ENCODE measurements around the gene TP53I11.

TP53I11 gene

GRCh38 chr11:44904261-44905020 is 46.2 kb downstream of the TP53I11 start:
- no peak overlapping the region for H3K4me3 Mint-ChIP-seq
- H3K27me3 Mint-ChIP-seq = no peaks in the 10 kb centered on the region
- no peak for ATAC-seq (replicated peaks)
- peaks cover 7% of the 10 kb centered on the region for H3K36me3 Mint-ChIP-seq (ENCODE audit: insufficient read depth)
- H3K27ac Mint-ChIP-seq = no peak overlapping the region
- no peak for DNase-seq
- no peaks in the 10 kb centered on the region for H3K4me1 Mint-ChIP-seq (ENCODE audit: low read depth in 2 of 2)
- H3K9me3 Mint-ChIP-seq = no peaks in the 10 kb centered on the region

- H3K27me3 Mint-ChIP-seq = no peaks in the 10 kb centered on the region
- H3K36me3 Mint-ChIP-seq (ENCODE audit: insufficient read depth) = peaks cover 7% of the 10 kb centered on the region
- peak overlapping the region in 1 of 2 donors; percentile 61 for H3K27ac Mint-ChIP-seq
- H3K4me1 Mint-ChIP-seq (ENCODE audit: low read depth in 2 of 2) = no peaks in the 10 kb centered on the region
- no peak overlapping the region for H3K4me3 Mint-ChIP-seq
- H3K9me3 Mint-ChIP-seq = no peaks in the 10 kb centered on the region
- no peak for ATAC-seq (replicated peaks)
- DNase-seq = no peak
Observed at GRCh38 chr11:44903518-44903917, 47.2 kb downstream of the TP53I11 start.

DNA sequence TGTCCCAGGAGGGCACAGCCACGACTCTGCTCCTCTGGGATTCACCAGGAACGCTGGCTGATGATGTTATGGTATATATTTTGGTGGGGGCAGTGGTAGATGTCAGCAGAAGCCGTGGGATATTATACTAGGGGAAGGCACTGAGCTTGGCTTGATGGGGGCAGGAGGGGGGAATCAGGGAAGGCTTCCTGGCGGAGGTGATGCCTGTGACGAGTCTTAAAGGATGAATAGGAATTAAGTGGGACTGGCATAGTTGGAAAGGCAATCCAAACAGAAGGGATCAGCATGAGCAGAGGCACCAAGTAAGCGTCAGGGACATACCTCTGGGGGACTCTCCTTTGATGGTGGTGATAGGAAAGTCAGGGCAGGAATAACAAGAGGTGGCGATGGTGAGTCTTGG is 47.6 kb downstream of the TP53I11 start:
- Mint-ChIP-seq H3K9me3 (no peaks in the 10 kb centered on the region), H3K4me1 (ENCODE audit: low read depth in 2 of 2) (no peaks in the 10 kb centered on the region), H3K27ac (peak overlapping the region; percentile 26 to 61), H3K36me3 (ENCODE audit: insufficient read depth) (peaks cover 7% of the 10 kb centered on the region), H3K27me3 (no peaks in the 10 kb centered on the region), H3K4me3 (no peak overlapping the region)
- no peak for ATAC-seq (replicated peaks)
- no peak for DNase-seq

- ATAC-seq (replicated peaks) (no peak), DNase-seq (no peak)
- Mint-ChIP-seq H3K27ac (peak overlapping the region in 1 of 2 donors; percentile 26), H3K27me3 (no peaks in the 10 kb centered on the region), H3K9me3 (no peaks in the 10 kb centered on the region), H3K4me3 (no peak overlapping the region), H3K4me1 (ENCODE audit: low read depth in 2 of 2) (no peaks in the 10 kb centered on the region), H3K36me3 (ENCODE audit: insufficient read depth) (peaks cover 4% of the 10 kb centered on the region)
Observed at GRCh38 chr11:44901786-44902185, 48.9 kb downstream of the TP53I11 start.

GRCh38 chr11:44901120-44901633 is 49.5 kb downstream of the TP53I11 start:
- peak overlapping the region in 1 of 2 donors; percentile 55 for H3K27ac Mint-ChIP-seq
- no peaks in the 10 kb centered on the region for H3K27me3 Mint-ChIP-seq
- no peaks in the 10 kb centered on the region for H3K4me1 Mint-ChIP-seq (ENCODE audit: low read depth in 2 of 2)
- ATAC-seq (replicated peaks) = no peak
- DNase-seq = no peak
- H3K4me3 Mint-ChIP-seq = no peak overlapping the region
- H3K9me3 Mint-ChIP-seq = no peaks in the 10 kb centered on the region
- H3K36me3 Mint-ChIP-seq (ENCODE audit: insufficient read depth) = peaks cover 4% of the 10 kb centered on the region

GRCh38 chr11:44899959-44900358 is 50.7 kb downstream of the TP53I11 start:
- Mint-ChIP-seq H3K4me3 (no peak overlapping the region), H3K27ac (no peak overlapping the region), H3K36me3 (ENCODE audit: insufficient read depth) (peaks cover 4% of the 10 kb centered on the region), H3K4me1 (ENCODE audit: low read depth in 2 of 2) (no peaks in the 10 kb centered on the region), H3K9me3 (no peaks in the 10 kb centered on the region), H3K27me3 (no peaks in the 10 kb centered on the region)
- ATAC-seq (replicated peaks) (no peak), DNase-seq (peak in 1 of 3 experiments; percentile 20)

DNA sequence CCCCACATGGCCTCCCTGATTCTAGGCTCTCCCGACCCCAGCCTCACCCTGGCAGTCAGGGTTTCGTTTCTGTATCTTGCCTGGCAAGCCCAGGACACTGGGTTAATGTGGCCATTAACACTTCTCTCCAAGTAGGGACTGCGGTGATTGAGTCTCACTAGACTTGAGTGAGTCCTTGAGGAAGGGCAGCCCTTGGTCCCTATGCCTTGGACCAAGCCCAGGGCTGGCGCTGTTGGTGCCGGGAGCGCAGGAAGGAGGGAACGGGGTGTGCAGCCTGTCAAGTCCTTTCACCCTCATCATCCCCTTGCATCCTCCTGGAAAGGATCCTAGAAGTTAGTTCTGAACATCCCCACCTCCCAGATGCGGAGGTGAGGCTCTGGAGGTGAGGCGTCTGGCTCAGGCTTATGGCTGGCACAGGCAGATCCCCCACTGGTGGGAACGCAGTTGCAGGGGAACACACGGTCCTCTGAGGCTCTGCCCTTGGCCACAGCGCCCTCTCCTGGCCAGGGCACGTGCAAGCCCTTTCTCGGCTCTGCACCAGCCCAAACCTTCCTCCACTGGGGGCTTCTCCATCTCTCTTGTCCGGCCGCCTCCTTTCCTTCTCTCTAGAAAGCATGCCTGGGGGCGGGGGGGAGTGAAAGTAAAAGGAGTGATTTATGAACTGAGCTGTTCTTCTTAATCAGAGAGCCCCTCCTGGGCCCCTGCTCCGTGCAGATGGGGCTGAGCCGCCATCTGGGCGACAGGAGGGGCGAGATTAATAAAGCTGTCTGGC is 56.7 kb downstream of the TP53I11 start:
- Mint-ChIP-seq H3K36me3 (ENCODE audit: insufficient read depth) (no peaks in the 10 kb centered on the region), H3K27me3 (no peaks in the 10 kb centered on the region), H3K27ac (no peak overlapping the region), H3K9me3 (no peaks in the 10 kb centered on the region), H3K4me3 (no peak overlapping the region), H3K4me1 (ENCODE audit: low read depth in 2 of 2) (peaks cover 3 to 15% of the 10 kb centered on the region in 2 donors)
- DNase-seq (peak; percentile 58 to 60 (median 58)), ATAC-seq (replicated peaks) (peak; percentile 94)

GRCh38 chr11:44893308-44893822 is 57.3 kb downstream of the TP53I11 start:
- Mint-ChIP-seq H3K27ac (no peak overlapping the region), H3K4me3 (no peak overlapping the region), H3K36me3 (ENCODE audit: insufficient read depth) (no peaks in the 10 kb centered on the region), H3K9me3 (no peaks in the 10 kb centered on the region), H3K4me1 (ENCODE audit: low read depth in 2 of 2) (peaks cover 3 to 16% of the 10 kb centered on the region in 2 donors), H3K27me3 (no peaks in the 10 kb centered on the region)
- ATAC-seq (replicated peaks) (no peak), DNase-seq (no peak)

- peaks cover 3 to 16% of the 10 kb centered on the region in 2 donors for H3K4me1 Mint-ChIP-seq (ENCODE audit: low read depth in 2 of 2)
- H3K27me3 Mint-ChIP-seq = no peaks in the 10 kb centered on the region
- H3K27ac Mint-ChIP-seq = peak overlapping the region in 1 of 2 donors; percentile 82
- no peaks in the 10 kb centered on the region for H3K36me3 Mint-ChIP-seq (ENCODE audit: insufficient read depth)
- H3K4me3 Mint-ChIP-seq = no peak overlapping the region
- ATAC-seq (replicated peaks) (no peak), DNase-seq (no peak)
- no peaks in the 10 kb centered on the region for H3K9me3 Mint-ChIP-seq
Observed at GRCh38 chr11:44892843-44893242, 57.8 kb downstream of the TP53I11 start.

- ATAC-seq (replicated peaks) (no peak), DNase-seq (no peak)
- Mint-ChIP-seq H3K27ac (no peak overlapping the region), H3K27me3 (no peaks in the 10 kb centered on the region), H3K36me3 (ENCODE audit: insufficient read depth) (no peaks in the 10 kb centered on the region), H3K4me1 (ENCODE audit: low read depth in 2 of 2) (peaks cover 3 to 19% of the 10 kb centered on the region in 2 donors), H3K4me3 (no peak overlapping the region), H3K9me3 (no peaks in the 10 kb centered on the region)
Observed at GRCh38 chr11:44889266-44889665, 61.4 kb downstream of the TP53I11 start.

DNA sequence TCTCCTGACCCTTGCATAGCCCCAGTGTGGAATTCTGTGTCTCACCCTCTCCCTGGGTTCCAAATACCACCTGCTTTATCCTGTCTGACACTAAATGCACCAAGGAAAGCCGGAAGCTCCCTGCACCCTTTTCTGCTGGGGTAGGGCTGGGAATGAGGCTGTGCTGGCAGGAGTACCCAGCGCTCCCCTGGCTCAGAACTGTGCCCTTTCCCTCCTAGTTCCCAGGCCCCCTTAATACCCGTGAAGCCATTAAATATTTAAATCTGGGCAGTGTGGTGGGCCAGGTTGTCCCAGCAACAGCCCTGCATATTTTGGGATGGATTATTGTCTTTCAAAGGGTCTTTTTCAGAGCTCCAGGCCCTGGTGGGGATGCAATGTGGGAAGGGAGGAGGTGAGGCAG is 63.0 kb downstream of the TP53I11 start:
- Mint-ChIP-seq H3K9me3 (no peaks in the 10 kb centered on the region), H3K27me3 (no peaks in the 10 kb centered on the region), H3K27ac (no peak overlapping the region), H3K36me3 (ENCODE audit: insufficient read depth) (no peaks in the 10 kb centered on the region), H3K4me3 (no peak overlapping the region), H3K4me1 (ENCODE audit: low read depth in 2 of 2) (peaks cover 12 to 22% of the 10 kb centered on the region in 2 donors)
- DNase-seq (no peak), ATAC-seq (replicated peaks) (no peak)

DNA sequence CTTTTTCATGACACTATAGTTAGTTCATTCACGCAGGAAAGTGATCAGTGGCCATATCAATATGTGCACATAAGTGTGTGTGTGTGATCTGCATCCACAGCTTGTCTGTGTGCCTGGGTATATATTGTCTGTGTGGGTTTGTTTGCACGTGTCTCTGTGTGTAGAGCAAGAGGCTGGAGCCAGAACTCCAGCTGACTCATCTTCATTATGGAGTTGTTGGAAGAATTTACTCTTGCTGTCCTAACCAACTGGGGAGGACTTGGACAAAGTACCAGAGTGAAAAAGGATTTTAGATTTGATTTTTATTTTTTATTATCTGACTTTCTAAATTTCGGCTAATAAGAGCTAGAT is 63.9 kb downstream of the TP53I11 start:
- Mint-ChIP-seq H3K36me3 (ENCODE audit: insufficient read depth) (no peaks in the 10 kb centered on the region), H3K27me3 (no peaks in the 10 kb centered on the region), H3K4me3 (no peak overlapping the region), H3K4me1 (ENCODE audit: low read depth in 2 of 2) (peaks cover 9 to 23% of the 10 kb centered on the region in 2 donors), H3K9me3 (no peaks in the 10 kb centered on the region), H3K27ac (no peak overlapping the region)
- ATAC-seq (replicated peaks) = no peak
- DNase-seq = no peak

- H3K36me3 Mint-ChIP-seq (ENCODE audit: insufficient read depth) = no peaks in the 10 kb centered on the region
- no peak overlapping the region for H3K27ac Mint-ChIP-seq
- no peaks in the 10 kb centered on the region for H3K27me3 Mint-ChIP-seq
- no peak overlapping the region for H3K4me3 Mint-ChIP-seq
- H3K4me1 Mint-ChIP-seq (ENCODE audit: low read depth in 2 of 2) = peaks cover 9 to 20% of the 10 kb centered on the region in 2 donors
- DNase-seq (no peak), ATAC-seq (replicated peaks) (no peak)
- no peaks in the 10 kb centered on the region for H3K9me3 Mint-ChIP-seq
Observed at GRCh38 chr11:44885919-44886789, 64.5 kb downstream of the TP53I11 start.
